Left ventricle myocardium superior (tissue), 1 donor: ENCODE data around the gene ISG15. TPM values are rescaled to one million over a fixed set of nuclear protein-coding genes. Genes with fewer than 3 reads are reported as not detected.
"Not testable (repeated sequence)": the region's sequence is repeated elsewhere in the genome, so short reads cannot be mapped to it uniquely, and the experiment has no call there.

Experiments used
- ATAC-seq: fragments of 200-7000 bp; cut with Tn5 transposase; one replicate; pipeline ENCODE4 v1.9.1; 2020; ENCODE audit warnings: mild to moderate bottlenecking, moderate library complexity
- DNase-seq: peaks from one replicate; pipeline ENCODE4 v3.0.0-alpha.2; 2020
- intact Hi-C: fragments of 100-400 bp; cut with micrococcal nuclease; formaldehyde crosslinking; loops from one replicate; pipeline ENCODE4 v1.11.0; 2022
- total RNA-seq: library from RNA; stranded (reverse); fragmentation: NEBNext Ultra II Directional; extraction: Animal tissue kit (Norgen Biotek cat#: 25700); gene quantifications from one replicate; pipeline ENCODE4 v1.2.1, GENCODE V29; 2021
- donor health status: DM: no; HTN: yes; CAD: no; lungs with severe emphysema.

The ISG15 gene
- total RNA-seq, 1 donor from 2014 or later = 16.4 TPM

DNA sequence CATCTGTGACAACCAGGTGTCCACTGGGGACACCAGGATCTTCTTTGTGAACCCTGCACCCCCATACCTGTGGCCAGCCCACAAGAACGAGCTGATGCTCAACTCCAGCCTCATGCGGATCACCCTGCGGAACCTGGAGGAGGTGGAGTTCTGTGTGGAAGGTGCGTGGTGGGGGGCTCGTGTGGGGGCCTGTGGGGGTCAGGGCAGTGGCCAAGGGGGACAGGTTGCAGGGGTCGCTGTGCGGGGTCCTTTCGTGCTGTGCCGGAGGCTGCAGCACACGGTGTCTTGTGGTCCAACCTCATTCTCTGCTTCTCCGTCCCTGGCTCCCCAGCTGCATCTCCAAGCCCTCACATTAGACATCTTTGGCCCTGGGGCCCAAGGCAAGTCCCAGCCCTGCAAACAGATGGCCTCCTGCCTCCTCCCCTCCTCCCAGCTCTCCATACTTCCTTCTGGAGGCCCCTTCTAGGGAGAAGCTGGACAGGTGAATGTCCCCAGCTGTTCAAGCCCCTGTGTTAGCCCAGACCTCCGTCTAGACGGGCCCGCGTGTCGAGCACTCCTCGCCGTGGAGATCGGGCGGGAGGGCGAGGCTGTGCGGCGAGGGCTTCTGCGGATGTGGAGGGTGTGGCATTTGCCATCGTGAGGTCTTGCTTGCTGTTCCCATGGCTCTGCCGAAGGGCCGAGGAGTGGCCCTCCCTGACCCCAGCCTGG is 9.2 kb downstream of the ISG15 start:
- ATAC-seq (no peak), DNase-seq (no peak)
- intact Hi-C loops = no loop called here

DNA sequence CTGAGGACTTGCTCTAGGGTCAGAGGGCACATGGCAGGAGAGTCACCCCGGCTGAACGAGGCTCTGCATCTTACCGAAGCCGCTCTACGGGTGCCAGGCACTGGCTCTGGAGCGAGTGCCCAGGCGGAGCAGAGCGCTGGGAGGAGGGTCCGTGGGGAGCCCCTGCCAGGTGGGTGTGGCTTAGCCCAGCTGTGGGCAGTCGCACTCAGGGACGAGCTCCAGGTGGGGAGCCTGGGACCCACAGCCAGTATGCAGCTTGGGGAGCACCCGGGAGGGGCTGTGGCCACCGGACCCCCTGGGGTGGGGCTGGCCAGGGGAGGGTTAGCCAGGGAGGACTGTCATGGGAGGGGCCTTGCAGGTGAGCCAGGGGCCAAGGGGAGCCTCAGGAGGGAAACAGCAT is 10.4 kb downstream of the ISG15 start:
- ATAC-seq (no peak), DNase-seq (no peak)
- intact Hi-C loops = no loop called here

DNA sequence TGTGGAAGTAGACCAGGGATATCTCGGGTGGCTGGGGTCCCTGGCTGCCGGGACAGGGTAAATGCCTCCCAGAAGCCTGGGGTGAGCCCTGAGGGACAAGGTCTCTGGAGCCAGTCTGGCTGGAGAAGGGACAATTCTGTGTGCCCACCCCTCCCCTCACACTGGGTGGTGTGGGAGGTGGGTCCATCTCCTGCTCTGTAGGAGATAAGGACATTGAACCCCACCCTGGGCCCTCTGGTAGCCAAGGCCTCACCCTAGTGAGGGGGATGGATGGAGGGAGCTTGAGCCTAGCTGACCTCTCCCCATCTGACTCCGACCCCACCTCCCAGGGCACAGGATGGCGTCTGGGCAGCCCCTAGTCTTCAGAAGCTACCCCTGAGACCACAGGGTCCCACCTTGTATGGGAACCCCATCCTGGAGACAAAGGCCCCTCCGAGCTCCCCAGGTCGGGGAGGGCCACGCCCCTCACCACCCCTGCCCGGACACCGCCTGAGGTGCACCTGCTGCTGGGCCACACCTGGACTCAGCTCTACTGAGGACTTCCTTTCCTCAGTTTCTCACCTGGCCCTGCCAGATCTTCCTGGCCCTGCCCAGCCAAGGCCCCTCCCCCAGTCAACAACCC is 11.0 kb downstream of the ISG15 start:
- ATAC-seq (no peak), DNase-seq (no peak)
- intact Hi-C loops = no loop called here

DNA sequence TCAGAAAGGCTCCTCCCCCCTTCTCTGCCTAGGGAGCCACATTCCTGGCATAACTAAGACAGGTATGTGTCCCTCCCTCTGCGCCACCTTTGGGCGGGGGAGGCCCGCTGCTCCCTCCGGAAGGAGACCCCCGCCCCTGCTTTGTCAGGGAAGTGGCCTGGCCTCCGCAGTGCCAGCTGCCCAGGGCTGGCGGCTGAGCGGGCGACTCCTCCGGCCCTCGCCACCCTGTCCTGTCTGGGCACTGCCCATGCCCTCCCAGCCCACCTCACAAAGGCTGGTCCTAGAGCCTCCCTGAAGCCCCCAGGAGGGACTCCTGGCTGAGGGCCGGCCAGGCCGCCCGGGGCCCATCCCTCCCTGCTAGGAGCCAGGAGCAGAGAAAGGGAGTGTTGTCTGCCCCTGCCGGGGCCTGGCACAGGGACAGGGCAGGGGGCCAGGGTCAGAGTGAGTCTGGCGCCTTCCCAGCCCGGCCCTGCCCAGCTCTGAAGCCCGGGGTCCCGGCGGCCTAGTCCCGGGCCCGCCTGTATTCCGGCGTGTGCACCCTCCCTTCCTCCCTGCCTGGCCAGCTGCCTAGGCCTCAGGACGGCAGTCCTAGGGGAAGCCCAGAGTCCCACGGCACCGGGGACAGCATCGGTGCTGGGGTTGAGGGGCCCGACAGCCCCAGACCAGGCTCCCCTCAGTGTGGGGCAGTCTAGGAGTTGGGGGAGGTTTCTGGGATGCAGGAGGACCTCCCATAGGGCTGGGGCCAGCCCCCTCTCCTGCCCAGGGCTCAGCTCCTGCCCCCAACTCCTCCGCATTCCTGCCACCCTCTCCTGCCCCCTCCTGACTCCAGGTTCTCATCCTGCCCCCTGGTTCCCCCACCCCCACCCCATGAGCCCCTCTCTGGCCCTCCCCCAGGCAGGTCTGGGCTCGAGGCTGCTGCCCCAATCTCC is 11.7 kb downstream of the ISG15 start:
- intact Hi-C loops = no loop called here

DNA sequence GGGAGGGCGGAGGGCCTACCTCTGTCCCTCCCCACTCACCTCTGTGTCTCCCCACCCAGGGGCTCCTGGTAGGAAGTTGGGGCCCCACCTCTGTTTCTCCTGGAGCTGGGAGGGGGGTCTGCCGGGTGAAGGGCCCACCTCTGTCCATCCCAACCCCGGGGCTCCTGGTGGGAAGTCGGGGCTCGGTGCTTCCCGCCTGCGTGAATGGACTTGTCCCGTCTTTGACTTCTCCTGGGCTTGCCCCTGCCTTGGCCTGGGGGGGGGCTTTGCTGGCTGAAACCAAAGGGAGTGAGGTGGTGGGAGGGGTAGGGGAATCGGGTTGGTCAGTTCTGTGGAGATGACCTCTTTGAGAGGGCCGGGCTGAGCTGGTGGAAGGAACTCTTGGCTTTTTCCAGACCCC is 12.4 kb downstream of the ISG15 start:
- ATAC-seq (no peak), DNase-seq (no peak)
- intact Hi-C loops = no loop called here

More for the DNA sequence above, 11.7 kb downstream of the ISG15 start:
- peak; percentile 35 for ATAC-seq
- no peak for DNase-seq

DNA sequence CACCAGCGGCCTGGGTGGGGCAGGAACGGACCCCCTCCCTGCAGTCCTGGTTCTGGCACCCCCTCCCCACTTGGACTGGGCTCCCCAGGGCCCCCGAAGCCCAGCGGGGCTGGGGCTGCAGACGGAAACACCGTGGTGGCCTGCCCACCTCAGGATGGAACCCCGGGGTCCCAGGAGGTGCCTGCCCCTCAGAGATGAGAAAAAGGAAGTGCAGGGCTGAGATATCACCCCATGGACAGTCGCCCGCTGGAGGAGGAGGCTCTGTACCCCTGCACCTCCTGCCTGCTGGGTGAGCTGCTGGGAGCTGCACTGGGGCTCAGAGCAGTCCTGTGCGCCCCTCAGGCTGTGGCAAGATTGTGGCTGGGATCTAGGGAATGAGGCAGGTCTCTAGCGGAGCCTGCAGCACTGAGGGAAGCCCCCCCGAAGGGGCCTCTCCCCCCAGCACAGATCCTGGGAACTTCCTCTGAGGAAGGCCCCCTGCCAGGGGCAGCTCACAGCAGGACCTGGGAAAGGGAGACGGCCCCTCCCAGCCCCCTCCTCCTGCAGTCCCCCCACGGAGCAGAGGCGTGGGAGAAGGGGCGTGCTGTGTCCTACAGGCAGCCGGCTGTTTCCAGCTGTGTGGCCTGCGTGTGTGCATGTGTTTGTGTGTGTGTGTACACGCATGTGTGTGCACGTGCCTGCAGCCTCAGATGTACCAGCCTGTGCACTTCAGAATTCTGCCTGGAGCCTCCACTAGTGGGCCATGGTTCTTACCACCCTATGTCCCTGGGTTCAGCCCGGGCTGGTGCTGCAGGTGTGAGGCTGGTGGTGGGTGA is 13.5 kb downstream of the ISG15 start:
- ATAC-seq = no peak
- intact Hi-C loops = no loop called here

DNA sequence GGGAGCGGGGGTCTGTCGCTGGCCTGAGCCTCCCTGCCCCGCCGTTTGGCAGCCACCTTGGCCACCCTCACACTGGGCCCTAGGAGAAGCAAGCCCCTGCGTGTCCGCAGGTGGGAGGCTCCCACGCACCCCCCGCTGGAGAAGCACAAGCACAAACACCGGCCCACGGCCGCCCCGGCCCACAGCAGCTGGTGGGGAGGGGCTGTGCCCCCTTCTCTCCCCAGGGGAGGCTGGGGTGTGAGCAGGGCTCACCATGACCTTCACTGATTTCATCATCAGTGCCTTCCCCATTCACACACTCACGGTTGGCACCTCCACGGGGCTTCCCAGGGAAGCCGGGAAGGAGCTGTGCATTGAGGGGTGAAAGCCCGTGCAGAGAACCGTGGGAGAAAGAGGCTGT is 14.5 kb downstream of the ISG15 start:
- no peak for ATAC-seq
- DNase-seq = no peak
- intact Hi-C loops = no loop called here

More for the DNA sequence above, 13.5 kb downstream of the ISG15 start:
- DNase-seq = no peak

DNA sequence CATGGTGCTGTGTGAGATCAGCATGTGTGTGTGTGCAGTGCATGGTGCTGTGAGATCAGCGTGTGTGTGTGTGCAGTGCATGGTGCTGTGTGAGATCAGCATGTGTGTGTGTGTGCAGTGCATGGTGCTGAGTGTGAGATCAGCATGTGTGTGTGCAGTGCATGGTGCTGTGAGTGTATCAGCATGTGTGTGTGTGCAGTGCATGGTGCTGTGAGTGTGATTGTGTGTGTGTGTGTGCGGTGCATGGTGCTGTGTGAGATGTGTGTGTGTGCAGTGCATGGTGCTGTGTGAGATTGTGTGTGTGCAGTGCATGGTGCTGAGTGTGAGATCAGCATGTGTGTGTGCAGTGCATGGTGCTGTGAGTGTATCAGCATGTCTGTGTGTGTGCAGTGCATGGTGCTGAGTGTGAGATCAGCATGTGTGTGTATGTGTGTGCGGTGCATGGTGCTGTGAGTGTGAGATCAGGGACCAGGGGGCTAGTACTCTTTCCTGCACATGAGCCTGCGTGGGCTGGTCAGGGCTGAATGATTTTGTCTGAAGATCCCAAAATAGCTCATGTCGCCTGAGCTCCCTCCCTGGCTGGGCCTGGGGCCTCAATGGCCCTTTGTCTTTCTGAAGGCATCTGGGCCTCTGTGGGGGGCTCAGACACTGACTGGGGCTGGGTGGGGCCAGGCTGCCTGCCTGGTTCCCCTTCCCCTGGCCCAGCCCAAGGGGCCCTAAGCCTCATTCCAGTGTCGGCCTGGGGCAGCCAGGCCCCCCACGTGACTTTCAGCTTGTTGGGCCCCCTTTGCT is 17.8 kb downstream of the ISG15 start:
- ATAC-seq, intact Hi-C loops: not testable (repeated sequence)

DNA sequence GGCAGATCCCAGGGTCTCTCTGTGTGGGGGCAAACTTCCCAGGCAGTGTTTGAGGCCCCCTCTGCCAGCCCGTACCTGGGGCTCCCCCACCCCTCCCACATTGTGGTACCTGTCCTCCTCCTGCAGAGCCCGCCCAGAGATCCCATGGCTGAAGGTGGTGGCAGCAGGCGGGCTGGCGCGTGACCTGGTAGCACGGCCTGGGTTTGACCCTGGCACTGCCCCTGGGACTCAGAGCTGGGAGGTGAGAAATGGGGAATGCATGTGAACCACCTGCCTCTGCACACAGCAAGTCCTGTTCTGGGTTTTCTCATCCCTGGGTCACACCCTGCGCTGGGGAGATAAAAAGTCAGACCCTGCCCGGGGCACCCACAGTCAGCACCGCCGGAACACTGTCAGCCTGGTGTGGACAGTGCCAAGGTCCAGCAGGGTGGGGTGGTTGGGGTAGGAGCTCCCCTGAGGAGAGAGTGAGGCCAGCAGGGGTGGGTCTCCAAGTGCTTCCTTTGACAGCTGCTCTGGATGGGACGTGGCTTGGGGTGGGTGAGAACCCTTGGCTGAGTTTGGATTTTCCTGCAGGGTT is 18.4 kb downstream of the ISG15 start:
- intact Hi-C loops = no loop called here
- DNase-seq (no peak), ATAC-seq (no peak)

More for the DNA sequence above, 17.8 kb downstream of the ISG15 start:
- DNase-seq = not testable (repeated sequence)

DNA sequence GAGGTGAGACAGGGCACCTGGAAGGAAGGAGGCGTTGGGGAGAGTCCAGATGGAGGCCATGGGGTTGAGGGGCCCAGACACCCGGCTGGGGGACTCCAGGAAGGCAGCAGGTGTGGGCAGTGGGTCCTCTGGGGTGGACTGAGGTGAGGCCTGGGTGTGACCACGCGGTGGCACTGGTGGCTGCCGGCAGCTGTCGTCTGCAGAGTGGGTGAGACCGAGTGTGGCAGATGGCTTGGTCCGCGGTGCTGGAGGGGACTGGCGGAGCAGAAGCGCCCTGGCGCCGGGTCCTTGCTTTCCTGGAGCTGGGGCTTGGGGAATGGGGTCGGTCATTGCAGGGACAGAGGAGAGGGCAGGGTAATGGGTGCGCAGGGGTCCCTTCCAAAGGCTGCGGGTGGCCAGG is 19.1 kb downstream of the ISG15 start:
- ATAC-seq (peak; percentile 77), DNase-seq (peak; percentile 55)
- intact Hi-C loops = no loop called here

DNA sequence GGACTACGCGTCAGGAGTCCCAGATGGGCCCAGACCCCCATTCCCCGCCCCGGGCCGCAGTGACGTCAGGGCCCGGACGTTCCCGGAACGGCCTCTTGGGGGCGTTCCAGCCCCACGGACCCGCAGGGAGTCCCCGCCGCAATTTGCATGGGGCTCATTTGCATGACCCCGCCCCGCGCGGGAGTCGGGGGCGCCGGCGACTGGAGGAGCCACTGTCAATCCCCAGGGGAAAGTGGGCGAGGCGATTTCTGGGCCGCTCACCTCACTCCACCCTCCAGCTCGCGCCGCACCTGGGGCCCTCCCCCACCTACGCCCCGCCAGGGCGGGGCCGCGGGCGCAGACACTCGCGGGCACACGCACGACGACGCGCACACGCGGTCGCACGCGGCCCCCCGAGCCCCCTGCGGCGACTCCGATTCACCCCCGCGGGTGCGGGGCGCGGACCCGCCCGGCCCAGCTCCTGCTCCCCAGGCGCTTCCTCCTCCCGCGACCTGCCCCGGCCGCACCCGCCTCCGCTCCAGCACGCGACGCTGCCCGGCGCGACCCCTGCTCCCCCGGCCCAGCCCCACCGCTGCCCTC is 19.8 kb downstream of the ISG15 start:
- peak; percentile 87 for DNase-seq
- ATAC-seq = peak; percentile 87
- intact Hi-C loops = no loop called here

DNA sequence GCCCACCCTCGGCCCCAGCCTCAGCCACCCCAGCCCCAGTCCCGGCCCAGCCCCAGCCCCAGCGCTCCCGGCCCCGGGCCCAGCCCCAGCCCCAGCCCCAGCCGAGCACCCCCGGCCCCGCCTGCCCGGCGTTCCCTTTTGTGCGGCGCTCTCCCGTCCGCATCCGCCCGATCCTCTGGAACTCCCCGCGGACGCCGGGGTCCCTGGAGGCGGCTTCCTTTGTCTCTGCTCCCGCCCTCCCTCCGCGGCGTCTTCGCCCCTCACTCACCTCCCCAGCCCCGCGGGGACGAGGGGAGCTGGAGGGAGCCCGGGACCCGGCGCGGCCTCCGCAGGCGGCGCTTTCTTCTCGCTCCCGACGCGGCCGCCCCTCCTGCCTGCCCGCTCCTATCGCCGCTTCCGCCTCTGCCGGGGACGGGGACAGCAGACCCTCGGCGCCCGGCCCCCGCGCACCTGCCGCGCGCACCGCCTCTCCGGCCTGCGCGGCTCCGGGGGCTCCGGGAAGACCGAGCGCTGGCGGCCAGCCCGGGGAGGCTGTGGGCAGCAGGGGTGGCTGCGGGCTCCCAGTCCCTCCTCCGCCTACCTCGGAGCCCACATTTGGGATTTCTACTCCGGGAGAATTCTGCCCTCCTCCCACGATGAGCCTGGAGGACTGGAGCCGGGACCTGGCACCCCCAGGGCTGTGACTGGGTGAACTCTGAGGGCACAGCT is 20.6 kb downstream of the ISG15 start:
- intact Hi-C loops = no loop called here
- DNase-seq (no peak), ATAC-seq (no peak)

DNA sequence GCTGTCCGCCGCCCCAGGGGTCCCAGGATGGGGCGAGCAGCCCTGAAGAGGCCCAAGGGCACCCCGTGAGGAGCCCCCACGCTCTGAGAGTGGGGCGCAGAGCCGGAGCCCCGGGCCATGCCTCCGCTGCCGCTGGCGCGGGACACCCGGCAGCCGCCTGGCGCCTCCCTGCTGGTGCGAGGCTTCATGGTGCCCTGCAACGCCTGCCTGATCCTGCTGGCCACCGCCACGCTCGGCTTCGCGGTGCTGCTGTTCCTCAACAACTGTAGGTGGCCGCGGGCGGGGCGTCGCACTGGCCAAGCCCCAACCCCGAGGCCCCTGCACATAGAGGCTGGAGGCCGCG is 21.1 kb downstream of the ISG15 start:
- intact Hi-C loops = no loop called here
- DNase-seq (no peak), ATAC-seq (peak; percentile 3)

DNA sequence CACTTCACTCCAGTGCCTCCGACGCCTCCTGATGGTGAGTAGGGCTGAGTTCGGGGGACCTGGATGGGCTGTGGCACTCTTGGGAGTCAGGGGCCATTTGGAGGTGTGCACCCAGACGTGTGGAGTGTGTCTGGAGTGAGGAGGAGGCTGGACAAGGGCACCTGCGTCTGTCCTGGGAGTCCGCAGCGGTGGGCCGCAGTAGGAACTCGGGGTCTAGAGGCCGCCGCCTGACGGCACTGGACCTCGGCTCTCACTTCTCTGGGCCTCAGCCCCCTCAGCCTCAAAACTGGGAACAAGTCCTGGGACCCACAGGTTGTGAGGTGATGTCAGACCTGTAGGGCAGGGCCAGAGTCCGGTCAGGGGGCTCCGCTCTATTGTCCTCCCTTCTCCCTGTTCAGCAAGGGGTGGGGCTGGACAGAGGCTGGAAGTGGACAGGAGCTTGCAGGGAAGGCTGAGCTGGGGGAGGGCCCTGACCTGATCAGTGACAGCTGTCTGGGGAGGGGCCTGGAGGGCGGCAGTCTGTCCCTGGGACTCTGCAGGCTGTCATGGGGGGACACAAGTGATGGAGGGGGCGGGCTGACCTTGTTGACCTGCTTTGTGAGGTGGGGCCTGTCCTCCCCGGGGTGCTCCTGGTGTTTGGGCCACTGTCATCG is 22.1 kb downstream of the ISG15 start:
- intact Hi-C loops = no loop called here
- DNase-seq = no peak

DNA sequence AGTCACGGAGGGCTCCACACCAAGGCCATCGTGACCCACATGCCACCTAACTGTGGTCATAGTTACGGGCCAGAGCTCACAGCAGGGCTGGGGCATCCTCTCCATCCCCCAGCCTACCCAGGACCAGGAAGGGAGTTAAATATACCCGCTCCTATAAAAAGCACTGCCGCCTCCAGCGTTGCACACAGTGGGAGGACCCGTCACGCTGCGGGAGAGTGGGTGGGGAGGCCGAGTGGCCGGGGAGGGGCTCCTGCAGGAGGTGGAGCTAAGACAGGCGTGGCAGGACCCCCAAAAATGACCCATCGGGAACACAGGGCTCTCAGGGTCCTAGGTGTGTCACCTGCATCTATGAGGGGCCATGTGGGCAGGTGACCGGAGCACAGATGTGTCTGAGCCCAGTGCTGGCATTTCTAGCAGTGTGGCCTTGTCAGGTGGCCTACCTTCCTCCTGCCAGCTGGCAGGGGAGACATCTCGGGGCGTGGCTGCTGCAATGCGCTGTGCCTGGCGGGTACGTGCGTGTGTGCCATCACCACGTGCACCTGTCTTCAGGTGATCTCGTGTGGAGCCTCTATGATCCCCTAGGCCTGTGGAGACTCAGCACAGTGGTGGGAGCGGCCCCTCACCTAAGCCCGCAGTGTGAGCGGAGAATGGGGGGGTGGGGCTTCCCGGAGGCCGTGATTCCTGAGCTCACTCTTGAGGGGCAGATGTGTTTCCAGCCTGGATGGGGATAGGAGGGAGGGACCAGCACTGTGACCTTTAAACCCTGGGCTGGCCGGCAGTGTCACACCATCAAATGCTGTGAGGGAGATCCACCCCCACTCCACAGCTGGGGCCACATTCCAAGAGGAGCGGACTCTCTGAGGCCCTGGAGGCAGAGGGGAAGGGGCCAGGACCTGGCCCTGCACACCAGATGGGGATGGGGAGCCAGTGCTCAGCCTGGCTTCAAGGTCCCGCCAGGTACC is 24.4 kb downstream of the ISG15 start:
- no peak for ATAC-seq
- intact Hi-C loops = no loop called here
- DNase-seq = no peak

More for the DNA sequence above, 22.1 kb downstream of the ISG15 start:
- no peak for ATAC-seq

DNA sequence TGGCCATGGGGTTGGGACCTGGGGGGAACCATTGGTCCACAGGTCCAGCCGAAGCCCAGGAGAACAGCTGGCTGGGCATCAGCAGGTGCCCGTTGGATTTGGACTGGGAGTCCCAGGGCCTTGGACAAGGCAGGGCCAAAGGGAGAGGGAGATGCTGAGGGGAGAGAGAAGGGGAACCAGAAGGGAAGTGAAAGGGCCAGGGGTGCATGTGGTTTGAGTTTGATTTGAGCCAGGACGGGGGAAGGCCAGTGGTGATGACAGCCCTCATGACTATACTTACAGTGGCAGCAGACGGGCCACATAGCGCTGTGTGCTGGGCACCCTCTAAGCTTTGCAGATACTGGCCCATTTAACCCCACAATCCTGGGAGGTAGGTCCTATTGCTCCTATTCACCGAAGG is 25.4 kb downstream of the ISG15 start:
- intact Hi-C loops = no loop called here
- ATAC-seq (no peak), DNase-seq (no peak)
